C4-2B (cell line): ENCODE measurements around the gene GPX4.
A peak's percentile ranks its signal among the peaks of the same experiment; 100 is the strongest.

ENCODE experiments used
- H3K27ac ChIP-seq: fragments of 450-650 bp; 2 replicates; pipeline ENCODE4 v1.5.1; 2017
- ZFX ChIP-seq: fragments of 450-650 bp; IDR thresholded peaks from 2 replicates; pipeline ENCODE4 v1.6.1; 2017
- TF ChIP-seq, protein P1 (sequence below): fragments of 450-650 bp; conservative IDR thresholded peaks from 2 replicates; pipeline ENCODE4 v1.5.1; 2017; ENCODE audit warnings: mild to moderate bottlenecking

The GPX4 gene

DNA sequence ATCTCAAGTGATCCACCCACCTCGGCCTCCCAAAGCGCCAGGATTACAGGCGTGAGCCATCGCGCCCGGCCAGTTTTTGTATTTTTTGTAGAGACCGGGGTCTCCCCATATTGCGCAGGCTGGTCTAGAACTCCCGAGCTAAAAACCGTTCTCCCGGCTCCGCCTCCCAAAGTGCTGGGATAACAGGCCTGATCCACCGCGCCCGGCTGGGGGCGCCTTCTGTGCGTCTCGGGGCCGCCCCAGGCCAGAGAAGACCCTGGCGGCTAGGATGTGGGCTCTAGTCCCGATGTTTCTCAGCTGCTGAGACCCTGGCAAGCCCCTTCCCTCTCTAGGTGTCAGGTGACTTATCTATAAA is 33.2 kb upstream of the GPX4 start:
- H3K27ac ChIP-seq, result peak overlapping the region; percentile 39
- TF ChIP-seq, protein P1, sequence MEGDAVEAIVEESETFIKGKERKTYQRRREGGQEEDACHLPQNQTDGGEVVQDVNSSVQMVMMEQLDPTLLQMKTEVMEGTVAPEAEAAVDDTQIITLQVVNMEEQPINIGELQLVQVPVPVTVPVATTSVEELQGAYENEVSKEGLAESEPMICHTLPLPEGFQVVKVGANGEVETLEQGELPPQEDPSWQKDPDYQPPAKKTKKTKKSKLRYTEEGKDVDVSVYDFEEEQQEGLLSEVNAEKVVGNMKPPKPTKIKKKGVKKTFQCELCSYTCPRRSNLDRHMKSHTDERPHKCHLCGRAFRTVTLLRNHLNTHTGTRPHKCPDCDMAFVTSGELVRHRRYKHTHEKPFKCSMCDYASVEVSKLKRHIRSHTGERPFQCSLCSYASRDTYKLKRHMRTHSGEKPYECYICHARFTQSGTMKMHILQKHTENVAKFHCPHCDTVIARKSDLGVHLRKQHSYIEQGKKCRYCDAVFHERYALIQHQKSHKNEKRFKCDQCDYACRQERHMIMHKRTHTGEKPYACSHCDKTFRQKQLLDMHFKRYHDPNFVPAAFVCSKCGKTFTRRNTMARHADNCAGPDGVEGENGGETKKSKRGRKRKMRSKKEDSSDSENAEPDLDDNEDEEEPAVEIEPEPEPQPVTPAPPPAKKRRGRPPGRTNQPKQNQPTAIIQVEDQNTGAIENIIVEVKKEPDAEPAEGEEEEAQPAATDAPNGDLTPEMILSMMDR, result no peak

DNA sequence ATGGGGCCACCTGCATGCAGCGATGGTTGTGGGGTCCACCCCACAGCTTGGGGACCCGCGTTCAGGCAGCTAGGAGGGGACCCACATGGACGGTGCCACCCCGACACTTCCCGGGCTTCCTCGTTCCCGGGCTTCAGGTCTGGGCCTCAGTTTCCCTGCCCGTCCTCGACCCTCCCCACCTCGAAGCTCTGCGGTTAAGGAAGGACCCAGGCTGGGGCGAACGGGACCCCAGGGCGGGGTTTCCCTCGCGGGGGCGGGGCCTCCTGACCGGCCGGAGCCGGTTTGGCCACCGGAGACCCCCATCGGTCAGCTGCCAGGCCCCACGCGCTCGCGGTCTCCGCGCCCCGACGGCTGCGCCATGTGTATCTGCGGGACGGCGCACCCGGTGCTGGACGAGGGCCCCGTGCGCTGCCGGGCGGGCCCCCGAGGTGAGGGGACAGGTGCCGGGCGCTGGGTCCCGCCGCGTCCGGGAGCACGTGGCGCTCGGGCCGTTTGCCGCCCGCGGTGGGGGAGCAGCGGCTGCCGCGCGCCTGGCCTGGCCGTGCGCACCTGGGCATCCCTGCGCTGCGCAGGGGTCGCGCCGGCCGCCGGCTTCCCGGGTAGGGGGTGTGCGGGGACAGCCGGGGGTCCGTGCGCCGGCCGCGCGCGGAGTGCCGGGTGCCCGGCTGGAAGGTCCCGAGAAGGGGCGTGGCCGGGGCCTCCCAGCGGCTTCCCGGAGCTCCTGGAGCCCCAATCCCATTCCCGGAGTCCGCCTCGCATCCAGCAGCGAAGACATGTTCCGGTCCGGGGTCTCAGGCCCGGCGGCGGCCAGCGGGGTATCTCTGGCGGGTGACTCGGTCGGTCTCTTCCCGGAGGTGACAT is 32.6 kb upstream of the GPX4 start:
- TF ChIP-seq, protein P1, result no peak
- TF ChIP-seq ZFX, result no peak
- peak overlapping the region; percentile 39 for H3K27ac ChIP-seq

DNA sequence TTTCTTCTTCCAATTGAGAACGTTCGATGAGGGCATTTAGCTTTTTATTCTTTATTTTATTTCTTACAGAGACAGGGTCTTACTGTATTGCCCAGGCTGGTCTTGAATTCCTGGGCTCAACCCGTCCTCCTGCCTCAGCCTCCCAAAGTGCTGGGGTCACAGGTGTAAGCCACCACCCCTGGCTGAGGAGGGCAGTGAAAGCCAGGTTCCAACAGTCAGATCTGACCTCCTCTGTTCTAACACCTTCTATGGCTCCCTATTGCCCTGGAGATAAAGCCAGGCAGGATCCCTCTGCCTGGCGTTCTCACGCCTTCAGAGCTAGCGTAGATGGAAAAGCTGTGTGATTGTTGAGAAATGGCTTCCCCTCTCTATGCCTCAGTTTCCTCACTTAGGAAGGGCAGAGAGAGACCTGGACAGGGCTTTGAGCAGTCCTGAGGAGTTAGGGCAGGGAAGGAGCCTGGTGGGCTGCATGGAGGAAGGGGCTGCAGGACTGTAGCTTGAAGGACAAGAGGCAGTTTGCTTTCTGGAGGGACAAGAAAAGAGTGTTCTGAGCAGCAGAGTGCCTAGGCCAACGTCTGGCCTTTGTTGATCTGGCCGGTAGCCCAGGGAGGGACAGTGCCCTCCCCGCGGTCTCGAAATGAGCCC is 31.3 kb upstream of the GPX4 start:
- no peak for TF ChIP-seq ZFX
- TF ChIP-seq, protein P1, result no peak

DNA sequence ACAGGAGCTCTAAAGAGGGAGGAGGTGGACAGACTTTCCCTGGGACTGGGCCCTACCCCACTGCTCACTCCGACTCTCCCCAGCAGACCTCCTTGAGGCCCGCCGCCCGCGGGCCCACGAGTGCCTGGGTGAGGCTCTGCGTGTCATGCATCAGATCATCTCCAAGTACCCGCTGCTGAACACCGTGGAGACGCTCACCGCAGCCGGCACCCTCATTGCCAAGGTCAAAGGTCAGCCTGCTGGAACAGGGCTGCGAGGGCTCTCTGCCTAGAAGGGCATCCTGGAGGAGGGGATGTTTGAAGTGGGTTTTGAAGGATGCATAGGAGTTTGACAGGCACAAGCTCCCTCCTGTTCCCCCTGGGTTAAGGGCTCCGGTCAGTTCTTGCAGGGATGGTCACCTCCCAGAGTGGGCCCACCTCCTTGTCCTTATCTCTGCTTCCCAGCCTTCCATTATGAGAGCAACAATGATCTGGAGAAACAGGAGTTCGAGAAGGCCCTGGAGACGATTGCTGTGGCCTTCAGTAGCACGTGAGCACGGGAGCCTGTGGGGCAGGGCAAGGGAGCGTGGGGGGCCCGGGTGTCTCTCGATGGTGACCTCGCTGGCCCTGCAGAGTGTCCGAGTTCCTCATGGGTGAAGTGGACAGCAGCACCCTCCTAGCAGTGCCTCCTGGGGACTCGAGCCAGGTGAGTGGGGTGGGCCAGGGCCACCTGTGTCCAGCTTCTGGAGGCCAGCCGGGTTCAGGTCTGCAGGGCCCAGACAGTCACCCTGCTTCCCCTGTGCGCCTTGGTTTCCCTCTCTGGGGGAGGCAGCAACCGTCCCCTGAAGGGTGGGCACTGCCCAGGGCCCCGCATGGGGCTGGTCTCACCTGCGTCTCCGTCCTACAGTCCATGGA is 30.5 kb upstream of the GPX4 start:
- H3K27ac ChIP-seq, result no peak overlapping the region; the same call in 1 of the 2 replicates
- TF ChIP-seq, protein P1, result no peak
- no peak for TF ChIP-seq ZFX

More for the DNA sequence above, 31.3 kb upstream of the GPX4 start:
- H3K27ac ChIP-seq, result no peak overlapping the region

DNA sequence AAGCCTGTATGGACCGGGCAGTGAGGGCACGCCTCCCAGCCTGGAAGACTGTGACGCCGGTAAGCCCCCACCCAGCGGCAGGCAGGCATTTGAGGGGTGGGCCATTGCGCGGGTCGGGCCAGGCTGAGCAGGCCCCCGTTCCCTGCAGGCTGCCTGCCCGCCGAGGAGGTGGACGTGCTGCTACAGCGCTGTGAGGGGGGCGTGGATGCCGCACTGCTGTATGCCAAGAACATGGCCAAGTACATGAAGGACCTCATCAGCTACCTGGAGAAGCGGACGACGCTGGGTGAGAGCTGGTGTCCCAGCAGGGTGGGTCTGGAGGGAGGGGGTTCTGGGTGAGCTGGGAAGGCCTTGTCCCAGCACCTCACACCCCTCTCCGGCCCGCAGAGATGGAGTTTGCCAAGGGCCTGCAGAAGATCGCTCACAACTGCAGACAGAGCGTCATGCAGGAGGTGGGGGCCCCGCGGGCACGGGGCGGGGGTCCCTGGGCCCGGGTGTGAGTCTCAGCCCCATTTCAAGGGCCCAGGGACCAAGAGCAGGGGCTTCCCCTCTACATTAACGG is 29.8 kb upstream of the GPX4 start:
- no peak for TF ChIP-seq ZFX
- TF ChIP-seq, protein P1, result no peak
- H3K27ac ChIP-seq, result peak overlapping the region; percentile 69

DNA sequence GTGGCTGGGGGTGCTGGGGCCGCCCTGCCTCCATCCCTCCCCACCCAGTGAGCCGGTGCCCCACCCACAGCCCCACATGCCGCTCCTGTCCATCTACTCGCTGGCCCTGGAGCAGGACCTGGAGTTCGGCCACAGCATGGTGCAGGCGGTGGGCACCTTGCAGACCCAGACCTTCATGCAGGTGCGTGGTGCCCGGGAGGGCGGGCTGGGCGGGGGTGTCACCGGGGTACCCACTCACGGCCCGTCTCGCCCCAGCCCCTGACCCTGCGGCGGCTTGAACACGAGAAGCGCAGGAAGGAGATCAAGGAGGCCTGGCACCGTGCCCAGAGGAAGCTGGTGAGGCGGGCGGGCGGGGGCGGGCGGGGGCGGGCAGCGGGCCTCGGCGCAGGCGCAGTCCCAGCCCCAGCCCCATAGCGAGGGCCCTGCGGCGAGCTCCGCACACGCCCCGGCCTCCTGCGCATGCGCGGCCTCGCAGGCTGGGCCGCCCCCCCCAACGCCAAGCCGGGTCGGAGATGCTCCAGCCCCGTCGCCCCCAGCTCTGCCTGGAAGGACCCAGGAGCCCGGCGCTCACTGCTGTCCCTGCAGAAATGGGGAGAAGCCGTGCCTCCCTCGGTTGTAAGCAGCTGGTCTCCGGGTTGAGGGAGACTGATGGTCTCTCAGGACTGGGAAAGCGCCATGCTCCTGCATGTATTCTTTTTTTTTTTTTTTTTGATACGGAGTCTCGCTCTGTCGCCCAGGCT is 29.1 kb upstream of the GPX4 start:
- H3K27ac ChIP-seq, result peak overlapping the region; percentile 69
- TF ChIP-seq, protein P1, result no peak
- no peak for TF ChIP-seq ZFX
